ENCODE data around the gene CNN3.

The CNN3 gene

DNA sequence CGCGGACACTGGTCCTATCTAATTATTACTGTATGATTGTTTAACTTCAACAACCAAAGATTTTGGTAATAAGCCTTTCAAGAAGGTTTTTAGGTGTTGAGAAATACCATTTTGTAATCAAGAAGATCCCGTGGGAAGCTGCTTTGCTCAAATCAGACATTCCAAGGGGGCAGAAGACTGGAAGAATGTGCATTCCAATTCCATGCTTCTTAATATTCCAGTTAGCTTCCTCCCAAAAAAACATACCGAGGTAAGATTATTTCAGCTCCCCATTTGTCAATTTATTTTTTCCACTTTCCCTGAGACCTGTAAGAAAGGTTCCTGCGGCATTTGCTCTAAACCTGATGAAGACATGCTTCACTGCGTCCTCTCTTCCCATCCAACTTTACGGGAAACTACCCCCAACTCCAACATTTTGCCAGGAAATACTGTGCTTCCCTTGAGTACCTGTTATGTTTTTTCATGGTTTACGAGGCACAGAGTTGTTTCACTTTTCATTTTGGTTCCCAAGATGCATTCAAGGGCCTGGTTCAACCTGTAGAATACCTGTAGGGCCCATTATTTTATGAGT, 4.1 kb downstream of the CNN3 start:
- DNase-seq = no peak

DNA sequence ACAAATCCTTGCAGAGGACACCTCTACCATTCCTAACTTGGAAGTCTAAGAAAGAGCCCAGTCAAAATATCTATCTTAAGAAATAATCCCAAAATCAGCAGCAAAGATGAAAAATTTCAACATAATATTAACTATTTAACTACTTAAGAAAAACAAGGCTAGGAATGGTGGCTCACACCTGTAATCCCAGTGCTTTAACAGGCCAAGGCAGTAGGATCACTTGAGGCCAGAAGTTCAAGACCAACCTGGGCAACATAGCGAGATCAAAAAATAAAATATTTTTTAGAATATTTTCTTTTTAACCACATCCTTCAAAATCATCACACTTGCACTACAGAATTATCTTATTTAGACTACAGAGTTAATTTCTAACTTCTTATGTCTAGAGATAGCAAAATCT, 4.9 kb downstream of the CNN3 start:
- DNase-seq = no peak

- no peak for DNase-seq
Measured at GRCh38 chr1:94920061-94920460, 6.8 kb downstream of the CNN3 start.

GRCh38 chr1:94919241-94920030, 7.5 kb downstream of the CNN3 start:
- no peak for DNase-seq

- no peak for DNase-seq
Measured at GRCh38 chr1:94917251-94917650, 9.7 kb downstream of the CNN3 start.

- no peak for DNase-seq
Measured at GRCh38 chr1:94912263-94913184, 14.4 kb downstream of the CNN3 start.

GRCh38 chr1:94909486-94909885, 17.4 kb downstream of the CNN3 start:
- DNase-seq = no peak

DNA sequence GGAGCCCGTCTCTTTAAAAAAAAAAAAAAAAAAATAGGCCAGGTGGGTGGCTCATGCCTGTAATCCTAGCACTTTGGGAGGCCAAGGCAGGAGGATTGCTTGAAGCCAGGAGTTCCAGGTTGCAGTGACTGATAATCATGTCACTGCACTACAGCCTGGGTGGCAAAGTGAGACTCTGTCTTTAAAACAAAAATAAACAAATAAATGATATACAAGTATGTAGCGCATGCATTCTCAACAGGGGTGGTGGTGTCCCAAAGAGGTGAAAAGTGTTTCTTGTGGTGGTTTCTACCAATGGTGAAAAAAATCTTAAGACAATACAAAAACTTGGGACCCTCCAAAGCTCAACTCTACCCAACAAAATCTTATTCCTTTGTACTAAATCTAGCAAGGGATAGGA, 17.9 kb downstream of the CNN3 start:
- no peak for DNase-seq

DNA sequence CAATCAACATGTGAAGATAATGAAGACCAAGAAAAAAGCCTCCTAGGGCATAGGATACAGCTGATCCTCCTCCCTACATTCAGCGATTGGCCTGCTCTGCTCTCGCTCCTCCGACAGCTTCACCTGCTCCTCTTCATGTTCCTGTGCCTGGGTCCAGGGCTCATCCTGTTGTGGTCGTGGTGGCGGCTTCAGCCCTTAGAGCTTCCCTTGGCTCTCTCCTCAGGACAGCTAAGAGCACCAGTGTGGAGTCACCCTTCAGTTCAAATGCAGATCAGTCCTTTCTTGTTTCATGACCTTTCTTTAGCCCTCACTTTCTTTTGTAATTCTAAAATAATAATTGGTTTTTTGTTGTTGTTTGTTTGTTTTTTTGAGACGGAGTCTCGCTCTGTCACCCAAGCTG, 18.7 kb downstream of the CNN3 start:
- DNase-seq = no peak

DNA sequence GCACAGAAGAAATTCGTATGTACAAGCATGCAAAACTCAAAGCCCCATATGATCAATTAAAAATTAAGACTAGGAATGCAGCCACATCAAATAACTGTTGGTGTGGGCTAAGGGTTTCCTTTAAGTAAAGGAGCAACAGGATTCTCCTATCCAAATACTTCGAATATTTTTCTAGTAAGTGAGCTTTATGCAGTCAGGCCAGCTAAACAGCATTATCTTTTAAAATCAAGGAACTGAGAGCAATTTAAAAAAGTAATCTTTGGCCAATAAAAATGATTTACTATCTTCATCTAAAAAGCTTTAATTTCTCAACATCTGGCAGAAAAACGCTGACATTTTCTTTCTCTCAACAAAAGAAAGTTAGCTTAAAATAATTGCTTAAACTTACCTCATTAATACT, 19.8 kb downstream of the CNN3 start:
- DNase-seq = no peak

DNA sequence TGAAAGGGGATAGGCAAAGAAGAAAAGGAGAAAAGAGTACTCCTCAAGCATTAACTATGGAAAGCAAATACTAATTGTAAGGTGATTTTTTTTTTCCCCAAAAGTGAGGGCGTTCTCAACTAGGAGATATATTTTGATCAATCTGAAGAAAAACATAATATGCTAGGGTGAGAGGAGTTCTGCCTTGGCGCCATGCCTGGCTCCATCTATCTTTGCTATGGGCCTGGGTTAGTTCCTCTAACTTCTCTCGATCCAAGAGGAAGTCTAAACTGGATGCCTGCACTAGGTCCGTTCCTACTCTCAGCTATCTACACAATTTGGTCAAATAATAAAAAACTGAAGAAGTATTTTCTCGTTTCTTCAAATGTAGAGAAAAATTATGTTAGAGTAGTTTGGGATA, 20.5 kb downstream of the CNN3 start:
- no peak for DNase-seq

- DNase-seq = no peak
Measured at GRCh38 chr1:94905207-94905606, 21.7 kb downstream of the CNN3 start.

DNA sequence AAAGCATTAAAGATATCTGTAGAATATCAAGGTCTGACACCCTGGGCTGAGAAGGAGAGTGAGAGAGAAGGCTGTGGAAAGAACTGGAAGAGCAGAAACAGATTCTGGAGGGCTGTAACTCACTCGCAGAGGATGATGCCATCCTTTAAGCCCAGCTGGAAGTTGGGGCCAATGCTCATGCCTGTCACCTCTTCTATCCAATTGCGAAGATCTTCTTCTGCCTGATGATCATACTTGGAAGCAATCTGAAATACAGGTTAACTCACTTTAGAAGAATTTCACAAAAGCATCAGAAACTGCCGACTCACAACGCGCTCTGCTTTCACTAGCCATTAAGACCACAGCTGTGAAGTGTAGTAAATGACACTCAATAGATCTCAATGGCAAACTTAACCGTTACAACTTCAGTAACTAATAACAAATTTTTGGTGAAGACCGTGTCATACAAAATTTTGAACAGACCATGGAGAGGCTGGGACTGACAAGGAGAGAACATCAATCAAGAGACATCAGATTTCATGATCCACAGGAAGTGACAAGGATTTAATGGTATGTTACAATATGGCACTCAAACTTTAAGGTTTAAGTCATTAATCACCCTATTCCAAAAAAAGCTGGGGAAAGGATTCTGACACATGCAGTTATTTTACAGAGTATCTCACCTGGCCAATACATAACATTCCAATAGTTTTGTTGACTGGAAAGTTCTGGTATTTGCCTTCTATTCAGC, 23.5 kb downstream of the CNN3 start:
- DNase-seq = no peak

DNA sequence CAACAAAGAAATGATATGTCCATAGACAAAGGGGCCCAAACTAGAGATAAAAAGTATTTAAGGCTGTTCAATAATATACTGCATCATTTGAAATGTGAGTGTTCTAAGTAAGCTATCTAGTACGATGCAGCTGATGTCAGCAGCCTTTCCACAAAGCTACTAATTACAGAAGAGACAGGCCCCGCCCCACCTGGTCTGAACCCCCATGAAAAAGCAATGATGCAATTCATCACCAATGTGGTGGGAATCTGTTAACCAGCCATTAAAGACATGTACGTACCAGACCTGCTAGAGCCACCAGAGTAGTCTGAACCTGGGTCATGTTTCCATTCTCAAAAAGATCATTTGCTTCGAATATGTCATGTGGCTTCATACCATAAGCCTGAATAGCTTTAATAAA, 25.1 kb downstream of the CNN3 start:
- DNase-seq = no peak

DNA sequence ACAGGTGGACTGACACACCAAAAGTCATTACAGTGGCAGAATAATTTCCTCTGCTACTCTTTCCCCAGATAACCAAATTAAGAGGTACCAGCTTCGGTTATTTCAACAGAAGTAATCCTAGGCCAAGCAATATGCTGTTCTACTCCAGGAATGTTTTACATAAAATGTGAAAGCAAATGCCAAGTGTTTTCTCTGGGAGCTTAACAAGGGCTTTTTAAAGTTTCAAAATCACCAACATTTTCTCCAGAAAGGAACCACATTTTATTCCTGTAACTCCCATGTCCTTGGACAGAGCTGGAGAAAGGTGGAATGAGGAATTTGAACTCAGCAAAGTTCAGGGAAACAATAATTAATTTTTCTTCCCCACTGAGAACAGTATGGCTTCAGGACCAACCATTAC, 27.2 kb downstream of the CNN3 start:
- DNase-seq = no peak

DNA sequence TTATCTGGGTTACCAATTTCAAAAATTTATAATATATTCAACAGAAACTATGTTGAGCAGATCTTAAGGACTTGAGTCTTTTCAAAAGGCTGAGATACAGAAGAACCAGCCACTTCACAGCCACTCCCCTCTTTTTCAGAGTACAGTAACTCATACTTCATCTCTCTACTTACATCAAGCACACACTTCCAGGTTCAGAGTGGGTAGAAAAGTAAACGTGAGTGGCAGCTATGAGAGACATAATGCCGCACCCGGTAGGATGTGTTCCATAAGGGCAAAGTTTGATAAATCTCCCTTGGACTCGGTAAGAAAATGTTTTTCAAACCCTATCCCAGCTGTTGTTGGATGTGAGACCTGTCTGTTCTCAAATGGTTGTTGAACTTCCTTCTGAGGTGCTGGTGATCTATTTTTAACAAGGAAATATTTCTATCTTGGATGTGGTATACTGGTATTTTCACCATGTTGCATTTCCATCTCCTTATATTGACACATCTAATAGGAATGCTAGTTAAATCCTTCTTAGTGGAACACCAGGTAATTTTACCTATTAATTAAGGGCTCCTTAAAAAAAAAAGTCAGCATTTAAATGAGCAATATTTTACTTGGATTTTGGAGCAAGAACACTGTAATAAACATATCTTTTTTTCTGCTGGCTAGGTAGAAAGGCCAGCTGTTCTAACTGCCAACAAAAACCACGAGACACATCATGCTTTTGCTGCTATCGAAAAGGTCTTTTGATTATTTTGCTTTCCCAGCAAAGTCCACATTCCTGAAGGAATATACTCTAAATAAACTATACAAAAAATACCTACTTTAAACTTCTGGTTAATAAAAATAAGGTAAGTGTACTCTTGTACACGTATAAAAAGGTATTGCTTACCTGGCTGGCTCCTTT, 28.2 kb downstream of the CNN3 start:
- DNase-seq = no peak

- no peak for DNase-seq
Measured at GRCh38 chr1:94895518-94895917, 31.4 kb downstream of the CNN3 start.

GRCh38 chr1:94894630-94895029, 32.3 kb downstream of the CNN3 start:
- no peak for DNase-seq

DNA sequence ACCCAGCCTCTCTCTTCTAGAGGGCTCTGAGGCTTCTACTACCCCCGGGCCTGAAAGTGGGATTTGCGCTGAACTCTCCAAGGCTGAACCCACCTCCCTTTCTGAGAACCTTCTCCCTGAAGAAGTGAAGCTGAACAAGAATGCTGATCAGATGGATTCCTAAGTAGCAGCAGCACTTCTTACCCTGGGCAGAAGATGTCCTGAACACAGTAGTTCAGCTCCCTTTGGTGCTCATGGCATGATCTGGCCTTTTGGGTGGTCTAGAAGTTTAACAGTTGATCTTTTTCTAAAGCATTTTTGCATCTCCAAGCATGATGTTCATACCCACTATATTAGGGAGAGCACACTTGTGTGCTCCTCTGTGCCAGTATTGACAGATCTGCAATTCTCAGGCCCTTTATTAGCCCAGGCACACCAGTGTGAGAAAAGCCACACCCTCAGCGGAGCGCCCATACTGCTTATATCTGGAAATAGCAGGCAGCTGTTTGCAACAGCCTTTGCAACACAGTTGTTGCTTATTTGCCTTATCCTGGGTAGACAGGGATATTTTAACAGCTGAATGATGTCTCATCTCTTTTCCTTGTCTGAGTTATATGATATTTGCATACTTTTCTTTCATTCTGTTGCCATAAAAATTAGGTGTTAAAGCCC, 34.2 kb downstream of the CNN3 start:
- no peak for DNase-seq

GRCh38 chr1:94888201-94888600, 38.7 kb downstream of the CNN3 start:
- DNase-seq = no peak

DNA sequence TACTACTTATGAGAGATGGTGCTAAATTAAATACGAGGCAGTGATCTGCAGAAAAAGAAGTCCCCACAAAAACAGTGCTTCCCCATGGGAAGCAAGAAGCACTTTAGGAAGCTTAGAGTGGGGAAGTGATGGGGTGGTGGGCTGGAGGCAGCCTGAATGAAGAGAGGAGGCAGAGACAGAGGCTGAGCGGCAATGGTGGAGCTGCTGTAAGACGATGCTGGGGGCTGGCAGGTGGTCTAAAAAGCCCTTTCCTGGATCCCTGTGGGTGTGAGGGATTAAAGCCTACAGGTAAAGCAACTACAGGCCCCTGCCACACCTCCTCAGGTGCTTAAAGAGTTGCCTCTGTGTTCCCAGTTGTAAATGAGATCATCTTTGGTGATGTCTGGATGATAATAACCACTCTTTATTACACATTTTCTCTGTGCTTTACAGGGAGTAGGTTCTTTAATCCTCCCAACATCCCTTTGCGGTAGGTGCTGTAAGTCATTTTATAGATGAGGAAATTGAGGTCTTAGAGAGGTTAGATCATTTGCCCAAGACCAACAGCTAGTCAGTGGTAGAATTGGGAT, 39.2 kb downstream of the CNN3 start:
- no peak for DNase-seq
